ENCODE data around the gene TDRKH. TPM values are rescaled to one million over a fixed set of nuclear protein-coding genes. Genes with fewer than 3 reads are reported as not detected.
A peak's percentile ranks its signal among the peaks of the same experiment; 100 is the strongest.
"Not testable (repeated sequence)": the region's sequence is repeated elsewhere in the genome, so short reads cannot be mapped to it uniquely, and the experiment has no call there.

Gene TDRKH
- total RNA-seq, 2 donors from 2014 or later = 11.3 to 17.7 TPM

DNA sequence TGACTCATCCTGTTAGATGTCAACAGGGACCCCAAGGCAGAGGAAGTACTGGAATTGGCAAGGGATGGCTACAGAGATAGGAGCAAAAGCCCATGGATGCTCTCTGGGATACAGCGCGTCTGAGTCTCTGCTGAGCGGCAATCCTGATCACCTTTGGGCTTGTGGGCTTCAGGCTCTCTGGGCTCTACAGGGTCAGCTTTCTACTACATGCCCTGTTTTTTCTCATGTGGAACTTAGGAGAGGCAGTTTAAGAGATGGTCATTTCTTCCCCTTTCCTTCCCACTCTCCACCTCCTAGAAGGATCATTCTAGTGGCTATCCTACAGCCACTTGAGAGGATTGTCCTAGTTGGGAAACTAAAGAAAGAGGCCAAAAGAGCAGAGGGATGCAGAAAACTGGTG is 13.6 kb upstream of the TDRKH start:
- peaks cover 5% of the 10 kb centered on the region for H3K36me3 Mint-ChIP-seq (ENCODE audit: low read depth)
- H3K27ac Mint-ChIP-seq = peak overlapping the region; percentile 72
- H3K27me3 Mint-ChIP-seq = no peaks in the 10 kb centered on the region
- DNase-seq (no peak), ATAC-seq (no peak)
- H3K4me3 Mint-ChIP-seq = no peak overlapping the region
- peaks cover 47% of the 10 kb centered on the region for H3K4me1 Mint-ChIP-seq
- H3K9me3 ChIP-seq (ENCODE audit: control insufficient read depth, low read length, poor library complexity, severe bottlenecking) = no peaks in the 10 kb centered on the region

DNA sequence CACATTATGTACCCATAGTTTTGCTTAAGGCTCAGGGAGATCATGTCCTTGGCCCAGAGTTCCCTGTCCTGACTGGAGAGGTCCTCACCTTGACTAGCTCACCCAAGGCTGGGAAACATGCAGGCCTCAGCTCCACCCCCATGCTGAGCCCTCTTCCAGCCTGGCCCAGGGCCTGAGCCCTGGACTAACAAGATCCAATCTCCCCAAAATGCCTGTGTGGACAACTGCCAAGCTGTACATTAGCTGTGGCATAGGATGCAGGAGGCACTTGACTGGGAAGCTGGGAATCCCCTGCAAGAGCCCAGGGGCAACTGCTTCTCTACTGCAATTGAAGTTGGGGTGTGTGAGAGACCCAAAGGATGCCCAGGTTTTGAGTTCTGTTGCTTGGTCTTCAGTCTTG is 12.9 kb upstream of the TDRKH start:
- DNase-seq (no peak), ATAC-seq (no peak)
- no peaks in the 10 kb centered on the region for H3K9me3 ChIP-seq (ENCODE audit: control insufficient read depth, low read length, poor library complexity, severe bottlenecking)
- H3K27me3 Mint-ChIP-seq = no peaks in the 10 kb centered on the region
- peaks cover 41% of the 10 kb centered on the region for H3K4me1 Mint-ChIP-seq
- peaks cover 2% of the 10 kb centered on the region for H3K36me3 Mint-ChIP-seq (ENCODE audit: low read depth)
- H3K27ac Mint-ChIP-seq = peak overlapping the region; percentile 72
- H3K4me3 Mint-ChIP-seq = no peak overlapping the region

DNA sequence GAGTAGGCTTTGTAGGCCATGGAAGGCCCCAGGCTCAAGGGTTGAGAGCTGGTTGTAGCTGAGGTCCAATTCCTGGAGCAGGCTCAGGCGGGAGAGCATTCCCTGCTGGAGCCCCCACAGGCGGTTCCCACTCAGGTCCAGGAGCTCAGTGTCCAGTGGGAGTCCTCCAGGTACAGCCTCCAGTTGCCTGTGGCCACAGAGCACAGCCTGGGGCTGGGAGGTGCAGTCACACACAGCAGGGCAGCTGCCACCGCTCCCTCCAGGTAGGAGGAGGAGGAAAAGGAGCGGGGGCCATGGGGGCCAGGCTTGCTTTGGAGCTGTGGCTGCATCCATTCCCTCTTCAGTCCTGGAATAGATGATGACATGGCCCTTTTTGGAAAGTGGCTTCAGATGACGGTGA is 12.1 kb upstream of the TDRKH start:
- ATAC-seq (no peak), DNase-seq (no peak)
- Mint-ChIP-seq H3K4me3 (no peak overlapping the region), H3K27ac (no peak overlapping the region), H3K36me3 (ENCODE audit: low read depth) (peaks cover 2% of the 10 kb centered on the region), H3K4me1 (peaks cover 36% of the 10 kb centered on the region), H3K27me3 (no peaks in the 10 kb centered on the region)
- no peaks in the 10 kb centered on the region for H3K9me3 ChIP-seq (ENCODE audit: control insufficient read depth, low read length, poor library complexity, severe bottlenecking)

DNA sequence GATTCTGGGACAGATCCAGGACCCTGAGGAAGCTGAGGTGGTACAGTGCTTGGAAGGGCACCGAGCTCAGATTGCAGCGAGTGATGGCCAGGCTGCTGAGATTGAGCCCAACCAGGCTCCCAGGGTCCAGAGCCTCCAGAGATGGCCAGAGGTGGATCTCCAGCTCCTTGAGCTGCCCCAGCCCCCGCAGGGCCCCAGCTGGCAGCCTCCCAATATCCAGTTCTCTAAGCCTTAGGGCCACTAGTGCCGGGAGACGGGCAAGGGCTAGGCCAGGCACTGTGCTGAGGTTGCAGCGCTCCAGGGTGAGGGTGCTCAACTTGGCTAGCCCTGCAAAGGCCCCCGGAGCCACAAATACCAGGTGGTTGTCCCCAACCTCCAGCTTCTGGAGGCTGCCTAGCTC is 11.5 kb upstream of the TDRKH start:
- no peak for DNase-seq
- H3K9me3 ChIP-seq (ENCODE audit: control insufficient read depth, low read length, poor library complexity, severe bottlenecking) = no peaks in the 10 kb centered on the region
- Mint-ChIP-seq H3K27ac (peak overlapping the region; percentile 59), H3K36me3 (ENCODE audit: low read depth) (peaks cover 2% of the 10 kb centered on the region), H3K27me3 (no peaks in the 10 kb centered on the region), H3K4me1 (peaks cover 37% of the 10 kb centered on the region), H3K4me3 (no peak overlapping the region)
- ATAC-seq = no peak

DNA sequence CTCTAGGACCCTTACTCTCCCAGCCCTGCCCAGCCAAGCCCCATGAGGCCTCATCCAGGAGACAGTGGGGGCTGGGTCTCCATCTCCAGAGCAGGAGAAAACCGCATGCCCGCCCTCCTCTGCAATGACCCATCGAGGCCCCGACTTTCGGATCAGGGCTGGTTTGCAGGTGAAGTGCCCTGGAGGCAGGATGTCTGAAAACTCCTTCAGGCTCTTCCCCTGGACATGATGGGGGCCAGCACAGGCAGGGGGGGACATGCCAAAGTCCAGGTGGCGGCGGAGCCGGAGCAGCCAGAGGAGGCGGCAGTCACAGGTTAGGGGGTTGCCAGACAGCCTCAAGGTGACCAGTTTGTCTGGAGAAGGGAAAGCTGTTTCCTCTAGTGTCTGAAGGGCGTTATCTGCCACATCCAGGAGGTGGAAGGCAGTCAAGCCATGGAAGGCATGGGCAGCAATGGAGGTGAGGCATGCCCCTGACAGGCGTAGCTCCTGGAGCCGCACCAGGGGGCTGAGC is 11.1 kb upstream of the TDRKH start:
- ATAC-seq = no peak
- no peak overlapping the region for H3K4me3 Mint-ChIP-seq
- peaks cover 2% of the 10 kb centered on the region for H3K36me3 Mint-ChIP-seq (ENCODE audit: low read depth)
- H3K9me3 ChIP-seq (ENCODE audit: control insufficient read depth, low read length, poor library complexity, severe bottlenecking) = no peaks in the 10 kb centered on the region
- H3K4me1 Mint-ChIP-seq = peaks cover 41% of the 10 kb centered on the region
- DNase-seq = no peak
- H3K27ac Mint-ChIP-seq = peak overlapping the region; percentile 59
- H3K27me3 Mint-ChIP-seq = no peaks in the 10 kb centered on the region

DNA sequence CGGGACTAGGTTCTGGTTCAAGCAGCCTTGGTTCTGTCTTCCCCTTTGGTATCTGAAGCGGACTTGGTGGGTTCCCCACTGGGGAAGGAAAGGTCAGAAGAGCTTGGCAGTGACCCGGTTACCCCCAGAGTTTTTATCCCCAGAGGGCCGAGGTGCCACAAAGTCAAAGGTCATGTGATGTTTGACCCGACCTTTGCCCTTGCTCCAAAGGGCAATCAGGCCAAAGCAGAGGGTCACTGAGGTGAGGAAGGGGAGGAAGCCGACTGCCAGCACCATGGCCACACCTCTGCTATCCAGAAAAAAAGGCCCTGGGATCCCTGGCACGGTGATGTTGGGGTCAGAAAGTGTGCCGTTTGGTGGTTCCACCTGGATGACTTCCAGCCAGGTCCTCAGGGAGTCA is 10.5 kb upstream of the TDRKH start:
- H3K27ac Mint-ChIP-seq = peak overlapping the region; percentile 60
- peak overlapping the region; percentile 71 for H3K4me3 Mint-ChIP-seq
- no peaks in the 10 kb centered on the region for H3K9me3 ChIP-seq (ENCODE audit: control insufficient read depth, low read length, poor library complexity, severe bottlenecking)
- peaks cover 2% of the 10 kb centered on the region for H3K36me3 Mint-ChIP-seq (ENCODE audit: low read depth)
- no peaks in the 10 kb centered on the region for H3K27me3 Mint-ChIP-seq
- DNase-seq (no peak), ATAC-seq (no peak)
- peaks cover 45% of the 10 kb centered on the region for H3K4me1 Mint-ChIP-seq

DNA sequence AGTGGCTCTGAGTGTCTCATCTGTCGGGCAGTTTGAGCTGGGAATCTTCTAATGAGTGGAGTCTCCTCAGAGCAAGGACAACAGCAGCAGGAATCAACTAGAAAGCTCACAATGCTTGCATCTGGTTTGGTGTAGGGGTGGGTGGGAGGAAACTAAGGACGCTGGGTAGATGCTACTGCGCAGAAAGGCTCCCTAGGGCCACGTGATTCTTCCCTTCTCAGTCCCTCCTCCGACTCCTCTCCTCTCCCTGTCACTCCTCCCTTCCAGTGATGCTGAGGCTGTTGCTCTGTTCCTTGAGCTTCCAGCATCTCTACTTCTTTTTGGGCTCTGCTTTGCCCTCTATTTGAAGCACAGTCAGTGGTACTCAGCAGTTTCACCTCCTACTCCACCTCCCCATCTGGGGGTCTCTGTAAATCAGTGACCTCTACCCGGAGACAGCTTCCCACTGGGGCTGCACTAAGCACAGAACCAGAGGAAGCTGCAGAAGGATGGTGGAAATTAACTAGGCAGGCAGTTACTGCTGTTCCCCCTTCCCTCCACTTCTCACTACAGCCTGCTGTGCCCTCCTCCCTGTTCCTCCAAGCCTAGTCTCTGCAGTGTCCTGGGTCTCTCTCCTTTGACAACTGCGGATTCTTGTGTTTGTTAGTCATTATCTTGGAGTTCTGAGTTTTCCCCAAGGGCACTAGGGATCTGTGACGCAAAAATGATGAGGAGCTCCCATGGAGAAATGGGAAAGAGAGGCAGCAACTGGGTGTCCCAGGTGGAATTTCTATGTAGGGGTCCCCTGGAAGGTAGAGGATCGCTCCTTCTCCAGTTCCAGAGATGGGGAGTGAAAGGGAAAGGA is 9.1 kb upstream of the TDRKH start:
- Mint-ChIP-seq H3K27me3 (no peaks in the 10 kb centered on the region), H3K4me1 (peaks cover 40% of the 10 kb centered on the region), H3K4me3 (peak overlapping the region; percentile 71), H3K36me3 (ENCODE audit: low read depth) (peaks cover 2% of the 10 kb centered on the region), H3K27ac (peak overlapping the region; percentile 60)
- DNase-seq = no peak
- no peak for ATAC-seq
- no peaks in the 10 kb centered on the region for H3K9me3 ChIP-seq (ENCODE audit: control insufficient read depth, low read length, poor library complexity, severe bottlenecking)

DNA sequence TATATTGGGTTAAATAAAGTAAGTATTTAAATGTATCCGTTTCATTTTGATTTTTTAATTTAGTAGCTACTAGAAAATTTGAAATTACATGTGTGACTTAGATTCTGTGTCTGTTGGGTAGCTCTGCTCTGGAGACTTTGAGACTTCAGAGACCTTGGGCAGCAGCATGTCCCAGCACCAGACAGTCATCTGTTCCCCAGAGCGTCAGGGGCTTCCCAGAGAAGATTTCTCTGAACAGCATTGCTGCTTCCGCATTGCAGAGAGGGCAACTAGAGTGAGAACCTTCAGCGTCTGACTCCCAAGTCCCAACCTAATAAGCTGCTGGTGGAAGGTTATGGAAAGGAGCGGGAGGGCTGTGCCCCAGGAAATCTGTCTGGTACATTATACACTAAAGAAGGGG is 8.3 kb upstream of the TDRKH start:
- Mint-ChIP-seq H3K27me3 (no peaks in the 10 kb centered on the region), H3K27ac (no peak overlapping the region), H3K4me3 (no peak overlapping the region), H3K36me3 (ENCODE audit: low read depth) (peaks cover 5% of the 10 kb centered on the region), H3K4me1 (peaks cover 36% of the 10 kb centered on the region)
- H3K9me3 ChIP-seq (ENCODE audit: control insufficient read depth, low read length, poor library complexity, severe bottlenecking) = no peaks in the 10 kb centered on the region
- no peak for DNase-seq
- no peak for ATAC-seq

DNA sequence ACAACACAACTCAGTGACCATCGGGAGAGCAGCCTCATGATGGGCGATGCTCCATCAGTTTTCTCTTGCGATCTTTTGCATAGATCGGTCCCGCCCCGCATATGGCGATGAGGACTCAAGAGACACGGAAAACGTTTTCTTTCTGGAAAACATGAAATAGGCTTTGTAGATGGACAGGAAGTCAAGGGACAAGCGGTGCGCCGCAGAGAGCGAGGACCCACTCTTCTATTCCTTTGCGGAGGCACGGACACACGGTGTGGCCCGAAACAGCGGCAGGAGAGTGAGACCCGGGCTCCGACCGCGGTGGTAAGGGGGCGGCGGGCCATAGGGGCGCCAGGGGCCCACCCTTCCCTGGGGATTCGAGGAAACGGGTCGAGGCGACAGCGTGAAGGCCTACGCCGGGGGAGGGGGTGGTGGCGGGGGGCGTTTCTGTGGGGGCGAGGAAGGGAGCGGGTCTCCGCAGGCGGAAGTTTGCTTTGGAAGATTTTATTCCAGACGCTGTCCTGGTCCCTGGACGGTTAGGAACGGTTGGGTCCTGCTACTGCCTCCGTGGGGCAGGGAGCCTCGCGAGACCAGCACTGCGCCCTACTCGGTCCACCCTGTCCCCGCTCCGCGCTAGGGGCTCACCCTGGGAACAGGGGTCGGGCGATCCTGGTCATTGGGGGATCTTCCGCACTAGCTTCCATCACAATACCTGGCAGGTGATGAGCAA is 796 bp upstream of the TDRKH start:
- peak overlapping the region; percentile 97 for H3K27ac Mint-ChIP-seq
- peaks cover 9% of the 10 kb centered on the region for H3K36me3 Mint-ChIP-seq (ENCODE audit: low read depth)
- peaks cover 23% of the 10 kb centered on the region for H3K4me1 Mint-ChIP-seq
- no peaks in the 10 kb centered on the region for H3K27me3 Mint-ChIP-seq
- peak overlapping the region; percentile 100 for H3K4me3 Mint-ChIP-seq
- no peak for ATAC-seq
- DNase-seq = no peak
- no peaks in the 10 kb centered on the region for H3K9me3 ChIP-seq (ENCODE audit: control insufficient read depth, low read length, poor library complexity, severe bottlenecking)

DNA sequence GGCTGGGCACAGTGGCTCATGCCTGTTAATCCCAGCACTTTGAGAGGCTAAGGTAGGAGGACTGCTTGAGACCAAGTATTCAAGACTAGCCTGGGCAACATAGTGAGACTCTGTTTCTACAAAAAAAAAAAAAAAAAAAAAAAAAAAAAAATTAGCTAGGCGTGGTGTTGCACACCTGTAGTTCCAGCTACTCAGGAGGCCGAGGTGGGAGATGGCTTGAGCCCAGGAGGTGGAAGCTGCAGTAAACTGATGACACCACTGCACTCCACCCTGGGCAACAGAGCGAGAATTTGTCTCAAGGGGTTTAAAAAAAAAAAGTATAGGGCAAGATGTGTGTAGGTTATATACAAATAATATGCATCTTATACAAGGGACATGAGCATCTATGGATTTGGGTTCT is 2.6 kb downstream of the TDRKH start:
- H3K4me1 Mint-ChIP-seq = peaks cover 19% of the 10 kb centered on the region
- H3K4me3 Mint-ChIP-seq = no peak overlapping the region
- ATAC-seq (no peak), DNase-seq (no peak)
- H3K27ac Mint-ChIP-seq = no peak overlapping the region
- H3K9me3 ChIP-seq (ENCODE audit: control insufficient read depth, low read length, poor library complexity, severe bottlenecking) = no peaks in the 10 kb centered on the region
- no peaks in the 10 kb centered on the region for H3K27me3 Mint-ChIP-seq
- H3K36me3 Mint-ChIP-seq (ENCODE audit: low read depth) = peaks cover 6% of the 10 kb centered on the region

DNA sequence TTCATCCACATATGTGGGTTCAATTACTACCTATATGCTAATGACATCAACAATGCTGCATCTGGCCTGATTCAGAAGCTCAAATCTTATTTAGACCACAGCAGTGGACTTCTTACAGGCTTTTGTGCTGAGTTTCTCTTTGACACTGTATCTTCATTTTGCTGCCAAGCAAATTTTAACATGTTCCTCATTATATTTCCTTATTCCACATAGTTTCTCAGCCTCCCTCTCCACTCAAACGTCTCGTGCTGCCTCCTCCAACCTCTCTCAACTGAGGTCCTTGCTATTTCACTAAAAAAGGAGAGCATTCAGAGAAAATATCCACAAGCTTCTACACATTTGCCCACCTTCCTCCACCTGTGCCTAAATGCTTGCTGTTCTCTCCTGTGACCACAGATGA is 6.5 kb downstream of the TDRKH start:
- ATAC-seq (no peak), DNase-seq (no peak)
- H3K27me3 Mint-ChIP-seq = no peaks in the 10 kb centered on the region
- peaks cover 6% of the 10 kb centered on the region for H3K36me3 Mint-ChIP-seq (ENCODE audit: low read depth)
- H3K4me3 Mint-ChIP-seq = no peak overlapping the region
- no peak overlapping the region for H3K27ac Mint-ChIP-seq
- peaks cover 5% of the 10 kb centered on the region for H3K4me1 Mint-ChIP-seq
- H3K9me3 ChIP-seq (ENCODE audit: control insufficient read depth, low read length, poor library complexity, severe bottlenecking) = no peaks in the 10 kb centered on the region

DNA sequence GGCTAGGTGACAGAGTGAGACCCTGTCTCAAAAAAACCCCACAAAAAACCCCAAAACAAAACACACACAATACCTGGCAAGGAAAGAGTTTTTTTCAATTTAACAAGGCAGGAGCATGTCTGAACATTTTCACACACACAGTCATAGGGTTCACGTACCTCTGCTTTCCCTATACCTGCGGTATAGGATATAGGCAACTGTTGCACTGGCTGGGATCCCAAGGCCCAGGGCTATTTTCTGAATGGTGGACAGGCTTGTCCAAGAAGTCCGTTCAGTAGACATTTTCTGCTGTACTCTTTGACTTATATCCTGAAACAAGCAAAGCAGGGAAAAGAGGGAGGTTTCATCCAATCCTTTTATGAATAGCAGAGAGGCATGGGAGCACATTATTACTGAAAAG is 7.6 kb downstream of the TDRKH start:
- peaks cover 12% of the 10 kb centered on the region for H3K36me3 Mint-ChIP-seq (ENCODE audit: low read depth)
- no peak overlapping the region for H3K4me3 Mint-ChIP-seq
- ATAC-seq (no peak), DNase-seq (no peak)
- H3K4me1 Mint-ChIP-seq = peaks cover 2% of the 10 kb centered on the region
- H3K27me3 Mint-ChIP-seq = no peaks in the 10 kb centered on the region
- H3K9me3 ChIP-seq (ENCODE audit: control insufficient read depth, low read length, poor library complexity, severe bottlenecking) = no peaks in the 10 kb centered on the region
- H3K27ac Mint-ChIP-seq = no peak overlapping the region

DNA sequence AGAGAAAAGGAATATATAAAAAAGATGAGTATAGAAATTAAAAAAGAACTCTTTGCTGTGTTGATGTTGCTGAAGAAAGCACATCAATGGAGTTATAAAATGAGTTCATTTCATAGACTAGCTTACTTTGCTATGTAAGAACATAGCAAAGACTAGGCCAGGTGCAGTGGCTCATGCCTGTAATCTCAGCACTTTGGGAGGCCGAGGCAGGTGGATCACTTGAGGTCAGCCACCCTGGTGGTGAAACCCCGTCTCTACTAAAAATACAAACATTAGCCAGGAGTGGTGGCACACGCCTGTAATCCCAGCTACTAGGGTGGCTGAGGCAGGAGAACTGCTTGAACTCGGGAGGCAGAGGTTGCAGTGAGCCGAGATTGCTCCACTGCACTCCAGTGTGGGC is 8.3 kb downstream of the TDRKH start:
- not testable (repeated sequence) for ATAC-seq; DNase-seq; H3K4me1 Mint-ChIP-seq; H3K27me3 Mint-ChIP-seq; H3K27ac Mint-ChIP-seq; H3K9me3 ChIP-seq (ENCODE audit: control insufficient read depth, low read length, poor library complexity, severe bottlenecking); H3K4me3 Mint-ChIP-seq
- H3K36me3 Mint-ChIP-seq (ENCODE audit: low read depth) = peaks cover 12% of the 10 kb centered on the region

All from T-helper 17 cell (primary cell).